ENCODE results near the gene LRRC1.

Gene LRRC1

DNA sequence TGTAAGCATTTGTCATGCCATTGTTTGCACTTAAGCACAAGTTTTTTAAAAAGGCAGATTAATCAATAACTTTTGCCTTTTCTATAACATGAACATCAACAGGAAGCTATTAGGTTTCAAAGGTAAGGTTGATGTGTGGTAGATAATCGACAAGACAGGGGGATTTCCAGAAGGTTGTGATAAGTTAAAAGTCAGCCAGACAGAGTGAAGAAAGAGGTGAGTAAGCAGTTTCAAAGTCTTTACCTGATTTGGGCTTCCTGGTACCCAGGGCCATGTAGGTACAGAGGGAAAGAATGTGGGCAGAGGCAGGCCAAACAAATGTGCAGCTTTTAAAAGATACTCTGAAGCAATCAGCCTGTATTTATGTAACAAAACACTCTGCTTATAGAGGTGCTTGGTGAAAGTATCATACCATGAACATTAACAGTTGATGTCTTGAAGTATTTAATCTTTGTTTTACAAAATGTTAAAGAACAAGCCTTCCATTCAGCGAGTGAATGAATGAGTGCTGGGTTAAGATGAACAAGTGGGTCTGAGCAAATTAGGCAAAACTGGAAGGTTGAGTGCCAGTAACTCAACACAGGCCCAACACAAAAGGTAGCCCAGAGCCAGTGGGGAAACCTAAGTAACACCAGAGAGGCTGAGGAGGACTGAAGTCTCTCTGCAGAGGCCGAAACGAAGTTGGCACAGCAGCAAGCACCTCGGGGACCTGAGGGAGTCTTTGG lies 60.2 kb downstream of the LRRC1 start:
- TF ChIP-seq SIN3A (IDR thresholded peaks at IDR 0.05; ENCODE audit: borderline replicate concordance, insufficient read depth, low read length) = no peak
- TF ChIP-seq POLR2AphosphoS5 (IDR thresholded peaks at IDR 0.05; ENCODE audit: low read depth, low read length) = no peak
- TF ChIP-seq TAF1 (IDR thresholded peaks at IDR 0.05; ENCODE audit: borderline replicate concordance, insufficient read depth, low read length) = no peak
- TF ChIP-seq FOXP2 (optimal IDR thresholded peaks at IDR 0.05; ENCODE audit: borderline replicate concordance, extremely low read depth, extremely low read length, insufficient read depth) = no peak
- TF ChIP-seq, protein P1, sequence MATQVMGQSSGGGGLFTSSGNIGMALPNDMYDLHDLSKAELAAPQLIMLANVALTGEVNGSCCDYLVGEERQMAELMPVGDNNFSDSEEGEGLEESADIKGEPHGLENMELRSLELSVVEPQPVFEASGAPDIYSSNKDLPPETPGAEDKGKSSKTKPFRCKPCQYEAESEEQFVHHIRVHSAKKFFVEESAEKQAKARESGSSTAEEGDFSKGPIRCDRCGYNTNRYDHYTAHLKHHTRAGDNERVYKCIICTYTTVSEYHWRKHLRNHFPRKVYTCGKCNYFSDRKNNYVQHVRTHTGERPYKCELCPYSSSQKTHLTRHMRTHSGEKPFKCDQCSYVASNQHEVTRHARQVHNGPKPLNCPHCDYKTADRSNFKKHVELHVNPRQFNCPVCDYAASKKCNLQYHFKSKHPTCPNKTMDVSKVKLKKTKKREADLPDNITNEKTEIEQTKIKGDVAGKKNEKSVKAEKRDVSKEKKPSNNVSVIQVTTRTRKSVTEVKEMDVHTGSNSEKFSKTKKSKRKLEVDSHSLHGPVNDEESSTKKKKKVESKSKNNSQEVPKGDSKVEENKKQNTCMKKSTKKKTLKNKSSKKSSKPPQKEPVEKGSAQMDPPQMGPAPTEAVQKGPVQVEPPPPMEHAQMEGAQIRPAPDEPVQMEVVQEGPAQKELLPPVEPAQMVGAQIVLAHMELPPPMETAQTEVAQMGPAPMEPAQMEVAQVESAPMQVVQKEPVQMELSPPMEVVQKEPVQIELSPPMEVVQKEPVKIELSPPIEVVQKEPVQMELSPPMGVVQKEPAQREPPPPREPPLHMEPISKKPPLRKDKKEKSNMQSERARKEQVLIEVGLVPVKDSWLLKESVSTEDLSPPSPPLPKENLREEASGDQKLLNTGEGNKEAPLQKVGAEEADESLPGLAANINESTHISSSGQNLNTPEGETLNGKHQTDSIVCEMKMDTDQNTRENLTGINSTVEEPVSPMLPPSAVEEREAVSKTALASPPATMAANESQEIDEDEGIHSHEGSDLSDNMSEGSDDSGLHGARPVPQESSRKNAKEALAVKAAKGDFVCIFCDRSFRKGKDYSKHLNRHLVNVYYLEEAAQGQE (IDR thresholded peaks at IDR 0.05; ENCODE audit: insufficient read depth in 1 of 2, low read depth in 2 of 2, low read length in 2 of 2) = no peak

DNA sequence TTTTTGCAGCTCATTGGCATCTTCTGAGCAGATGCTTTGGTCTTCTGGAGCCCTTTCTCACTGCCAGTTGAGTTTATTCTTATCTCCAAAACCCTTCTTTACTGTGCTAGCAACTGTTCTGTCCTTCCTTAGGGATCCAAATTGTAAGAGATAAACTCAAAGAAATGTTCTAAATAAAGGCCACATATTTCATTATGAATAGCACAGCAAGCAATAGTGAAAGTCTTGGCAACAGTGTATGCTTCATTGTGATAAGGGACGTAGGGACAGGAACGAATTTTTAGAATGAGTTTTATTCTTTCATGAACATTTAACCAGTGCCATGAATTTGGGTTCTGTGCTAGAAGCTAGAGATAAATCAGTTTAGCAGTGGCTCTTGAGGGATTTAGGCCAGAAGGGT lies 61.1 kb downstream of the LRRC1 start:
- no peak for TF ChIP-seq TAF1 (IDR thresholded peaks at IDR 0.05; ENCODE audit: borderline replicate concordance, insufficient read depth, low read length)
- no peak for TF ChIP-seq POLR2AphosphoS5 (IDR thresholded peaks at IDR 0.05; ENCODE audit: low read depth, low read length)
- TF ChIP-seq SIN3A (IDR thresholded peaks at IDR 0.05; ENCODE audit: borderline replicate concordance, insufficient read depth, low read length) = no peak
- no peak for TF ChIP-seq FOXP2 (optimal IDR thresholded peaks at IDR 0.05; ENCODE audit: borderline replicate concordance, extremely low read depth, extremely low read length, insufficient read depth)
- TF ChIP-seq, protein P1 (IDR thresholded peaks at IDR 0.05; ENCODE audit: insufficient read depth in 1 of 2, low read depth in 2 of 2, low read length in 2 of 2) = no peak

DNA sequence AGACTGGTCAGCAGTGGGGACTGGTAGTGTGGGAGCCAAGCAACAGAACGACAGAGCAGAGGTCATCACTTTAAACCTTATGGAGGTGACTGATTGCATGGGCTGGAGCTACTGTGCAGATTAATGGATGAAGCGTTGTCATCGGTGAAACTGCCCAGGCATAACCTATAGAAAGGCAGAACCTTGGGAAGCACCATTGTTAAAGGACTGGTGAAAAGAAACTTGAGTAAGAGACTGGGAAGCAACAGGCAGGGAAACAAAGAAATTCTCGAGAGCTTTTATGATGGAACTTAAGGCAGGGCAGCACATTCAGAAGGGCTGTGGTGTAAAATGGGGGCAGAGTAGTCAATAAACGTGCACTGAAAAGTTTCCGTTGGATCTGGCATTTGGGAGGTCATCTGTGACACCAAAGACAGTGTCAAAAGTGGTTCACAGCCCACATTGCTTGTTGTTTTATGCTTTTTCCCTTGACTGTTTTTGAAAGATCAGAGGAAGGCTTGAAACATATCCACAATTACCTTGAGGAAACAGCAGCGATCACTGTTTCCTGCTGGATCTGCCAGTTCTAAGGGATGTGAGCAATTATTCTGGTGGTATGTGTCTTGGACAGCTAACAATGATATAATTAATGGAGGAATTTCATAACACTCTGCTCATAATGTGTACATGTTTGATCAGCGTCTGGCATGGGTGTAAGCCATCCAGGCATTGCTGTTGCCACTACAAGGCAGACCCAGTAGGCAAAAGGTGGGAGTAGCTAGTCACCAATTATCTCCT lies 62.7 kb downstream of the LRRC1 start:
- no peak for TF ChIP-seq POLR2AphosphoS5 (IDR thresholded peaks at IDR 0.05; ENCODE audit: low read depth, low read length)
- no peak for TF ChIP-seq FOXP2 (optimal IDR thresholded peaks at IDR 0.05; ENCODE audit: borderline replicate concordance, extremely low read depth, extremely low read length, insufficient read depth)
- TF ChIP-seq, protein P1 (IDR thresholded peaks at IDR 0.05; ENCODE audit: insufficient read depth in 1 of 2, low read depth in 2 of 2, low read length in 2 of 2) = no peak
- TF ChIP-seq TAF1 (IDR thresholded peaks at IDR 0.05; ENCODE audit: borderline replicate concordance, insufficient read depth, low read length) = no peak
- TF ChIP-seq SIN3A (IDR thresholded peaks at IDR 0.05; ENCODE audit: borderline replicate concordance, insufficient read depth, low read length) = no peak

DNA sequence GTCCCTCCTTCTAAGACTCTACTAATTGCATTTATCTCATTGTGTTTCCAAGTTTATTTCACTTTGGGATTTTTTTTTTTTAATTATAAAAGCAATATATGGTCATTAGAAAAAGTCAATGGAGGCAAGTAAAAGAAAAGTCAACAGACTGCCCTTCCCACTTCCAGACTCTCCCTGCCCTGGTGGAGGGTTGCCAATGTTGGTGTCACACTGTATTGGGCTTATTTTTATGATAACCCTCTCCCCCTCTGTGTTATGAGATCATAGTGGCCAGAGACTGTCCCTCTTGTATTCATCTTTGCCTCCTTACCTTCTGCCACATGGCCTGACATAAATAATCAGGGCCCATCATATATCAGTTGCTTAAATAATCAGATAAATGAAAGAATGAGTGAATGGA lies 63.4 kb downstream of the LRRC1 start:
- TF ChIP-seq POLR2AphosphoS5 (IDR thresholded peaks at IDR 0.05; ENCODE audit: low read depth, low read length) (no peak), SIN3A (IDR thresholded peaks at IDR 0.05; ENCODE audit: borderline replicate concordance, insufficient read depth, low read length) (no peak), FOXP2 (optimal IDR thresholded peaks at IDR 0.05; ENCODE audit: borderline replicate concordance, extremely low read depth, extremely low read length, insufficient read depth) (no peak), TAF1 (IDR thresholded peaks at IDR 0.05; ENCODE audit: borderline replicate concordance, insufficient read depth, low read length) (no peak)
- TF ChIP-seq, protein P1 (IDR thresholded peaks at IDR 0.05; ENCODE audit: insufficient read depth in 1 of 2, low read depth in 2 of 2, low read length in 2 of 2) = no peak
